ENCODE data around the gene FBLN1. TPM values are rescaled to one million over a fixed set of nuclear protein-coding genes. Genes with fewer than 3 reads are reported as not detected.
"Not testable (repeated sequence)": the region's sequence is repeated elsewhere in the genome, so short reads cannot be mapped to it uniquely, and the experiment has no call there.

The FBLN1 gene
- total RNA-seq, 1 donor from 2014 or later: 25.7 TPM

DNA sequence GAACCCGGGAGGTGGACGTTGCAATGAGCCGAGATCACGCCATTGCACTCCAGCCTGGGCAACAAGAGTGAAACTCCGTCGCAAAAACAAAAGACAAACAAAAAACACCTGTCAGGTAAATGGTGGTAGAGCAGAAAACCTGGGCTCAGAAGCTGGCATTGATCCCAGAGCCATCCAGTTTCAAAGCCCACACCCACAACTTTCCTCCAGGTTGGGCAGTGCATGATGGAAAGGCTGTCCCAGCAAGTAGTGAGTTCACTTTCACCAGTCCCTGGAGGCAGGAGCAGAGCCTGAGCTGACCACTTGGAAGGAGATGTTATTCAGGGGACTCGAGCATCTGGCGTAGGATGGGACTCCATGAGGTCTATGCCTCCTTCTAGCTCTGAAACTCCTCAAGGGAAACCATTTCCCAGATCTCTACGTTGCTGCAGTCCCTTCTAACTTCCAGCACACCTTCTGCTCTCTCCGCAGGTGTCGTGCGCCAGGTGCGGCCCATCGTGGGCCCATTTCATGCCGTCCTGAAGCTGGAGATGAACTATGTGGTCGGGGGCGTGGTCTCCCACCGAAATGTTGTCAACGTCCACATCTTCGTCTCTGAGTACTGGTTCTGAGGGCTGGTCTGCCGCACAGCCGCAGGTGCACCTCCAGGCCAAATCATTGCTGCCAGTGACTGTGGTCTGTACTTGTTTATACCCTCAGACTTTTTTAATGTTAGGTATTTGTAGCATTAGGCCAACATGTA is 97.3 kb downstream of the FBLN1 start:
- DNase-seq (ENCODE audit: low spot score in 2 of 2) (no peak), FAIRE-seq (no peak)

DNA sequence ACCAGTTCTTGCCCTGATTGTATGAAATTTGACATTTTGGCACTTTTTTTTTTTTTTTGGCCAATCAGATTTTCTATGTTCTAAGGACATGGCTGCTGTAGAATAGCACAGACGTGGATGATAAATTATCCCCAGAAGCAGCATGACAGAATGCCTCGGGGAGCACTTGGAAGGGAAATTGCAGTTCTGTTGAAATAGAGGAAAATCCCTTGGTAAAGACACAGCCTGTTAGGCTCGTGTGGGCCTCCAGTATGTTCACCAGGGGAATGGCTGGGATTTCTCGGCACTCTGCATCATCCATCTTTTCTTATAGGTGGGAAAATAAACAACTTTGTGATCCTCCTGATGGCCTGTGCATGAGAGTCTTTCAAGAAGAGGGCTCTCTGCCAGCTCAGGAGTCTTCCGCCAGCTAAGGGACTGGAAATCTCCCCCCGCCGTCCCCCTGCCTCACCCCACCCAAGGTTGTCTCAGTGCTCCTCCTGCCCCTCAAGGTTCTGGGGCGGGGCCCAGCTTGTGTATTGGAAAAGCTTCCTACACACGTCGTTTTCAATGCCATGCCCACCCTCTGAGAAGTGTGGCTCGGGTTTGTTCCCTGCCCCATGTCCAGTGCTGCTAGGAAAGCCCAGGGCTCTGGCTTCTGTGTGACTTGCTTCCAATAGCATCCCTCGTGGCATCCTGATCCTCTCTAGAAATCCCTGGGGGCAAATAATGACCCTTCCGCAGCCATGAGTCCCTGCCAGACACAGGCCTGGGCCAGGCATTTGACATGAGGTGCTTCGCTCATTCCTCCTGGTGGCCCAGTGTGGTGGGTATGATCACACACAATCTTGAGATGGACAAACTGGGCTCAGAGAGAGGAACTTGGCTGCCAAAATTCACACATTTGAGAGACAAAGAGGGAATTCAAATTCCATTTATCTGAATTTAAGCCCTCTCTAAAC is 98.4 kb downstream of the FBLN1 start:
- DNase-seq (ENCODE audit: low spot score in 2 of 2): no peak

GRCh38 chr22:45602004-45602733 is 99.5 kb downstream of the FBLN1 start:
- DNase-seq (ENCODE audit: low spot score in 2 of 2) (no peak), FAIRE-seq (no peak)

More for the DNA sequence above, 98.4 kb downstream of the FBLN1 start:
- FAIRE-seq: no peak

GRCh38 chr22:45602824-45603595 is 100.3 kb downstream of the FBLN1 start:
- DNase-seq (ENCODE audit: low spot score in 2 of 2) (no peak), FAIRE-seq (no peak)

GRCh38 chr22:45603619-45604018 is 100.9 kb downstream of the FBLN1 start:
- FAIRE-seq (no peak), DNase-seq (ENCODE audit: low spot score in 2 of 2) (no peak)

- not testable (repeated sequence) for DNase-seq (ENCODE audit: low spot score in 2 of 2); FAIRE-seq
Measured at GRCh38 chr22:45608045-45608444, 105.4 kb downstream of the FBLN1 start.

DNA sequence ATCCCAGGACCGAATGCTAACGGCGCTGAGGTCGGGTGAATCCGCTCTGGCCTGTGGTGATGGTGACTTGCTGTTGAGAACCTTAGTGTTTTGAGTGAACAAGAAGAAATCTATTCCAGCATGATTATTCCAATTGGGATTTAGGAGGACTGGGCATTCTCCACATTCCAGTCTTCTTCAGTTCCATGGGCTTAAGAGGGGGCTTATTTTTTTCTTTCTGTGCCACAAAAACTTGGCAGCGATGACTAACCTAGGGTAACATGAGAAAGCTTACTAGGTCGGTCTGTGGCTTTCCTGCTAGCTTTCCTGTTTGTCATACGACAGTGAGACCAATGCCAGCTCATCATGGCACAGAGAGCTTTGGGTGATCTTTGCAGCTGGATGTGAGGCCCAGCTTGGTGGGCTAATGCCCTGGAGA is 106.1 kb downstream of the FBLN1 start:
- FAIRE-seq: no peak
- DNase-seq (ENCODE audit: low spot score in 2 of 2): no peak

DNA sequence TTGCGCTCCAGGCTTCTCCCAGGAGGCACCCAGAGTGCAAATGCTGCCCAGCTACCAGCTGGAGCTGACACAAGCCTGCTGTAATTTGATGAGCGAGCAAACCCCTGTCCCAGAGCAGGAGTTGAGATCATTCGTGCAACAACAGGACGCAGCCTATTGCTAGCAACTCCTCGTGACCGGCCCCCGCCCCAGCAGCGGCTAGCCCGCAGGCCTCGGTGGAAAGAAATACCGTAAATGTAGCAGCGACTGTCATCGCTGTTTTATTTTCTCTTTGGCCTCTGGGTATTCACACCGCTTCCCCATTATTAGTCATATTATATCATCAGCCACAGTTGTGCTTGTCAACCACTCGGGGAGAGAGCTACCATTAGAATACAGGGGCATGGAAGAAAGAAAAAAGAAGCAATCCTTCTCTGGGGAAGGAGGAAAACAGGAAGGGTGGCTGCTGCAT is 109.8 kb downstream of the FBLN1 start:
- DNase-seq (ENCODE audit: low spot score in 2 of 2): no peak
- no peak for FAIRE-seq

DNA sequence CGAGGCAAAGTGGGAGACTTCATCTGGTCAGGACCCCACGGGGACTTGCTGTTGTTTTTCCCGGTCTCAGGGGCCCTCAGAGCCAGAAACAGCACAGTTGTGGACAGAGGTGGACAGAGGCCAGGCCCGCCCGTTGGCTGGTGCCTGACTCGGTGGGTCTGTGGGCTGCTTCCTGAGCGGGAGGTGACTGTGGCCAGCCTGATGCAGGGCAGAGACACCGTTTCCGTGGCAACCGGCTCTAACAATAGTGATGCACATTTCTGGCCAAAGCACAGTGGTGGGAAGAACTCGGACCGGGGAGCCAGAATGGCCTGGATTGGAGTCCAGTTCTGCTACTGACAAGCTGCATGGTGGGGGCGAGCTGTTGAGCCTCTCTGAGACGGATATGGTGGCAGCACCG is 110.3 kb downstream of the FBLN1 start:
- FAIRE-seq (no peak), DNase-seq (ENCODE audit: low spot score in 2 of 2) (no peak)

DNA sequence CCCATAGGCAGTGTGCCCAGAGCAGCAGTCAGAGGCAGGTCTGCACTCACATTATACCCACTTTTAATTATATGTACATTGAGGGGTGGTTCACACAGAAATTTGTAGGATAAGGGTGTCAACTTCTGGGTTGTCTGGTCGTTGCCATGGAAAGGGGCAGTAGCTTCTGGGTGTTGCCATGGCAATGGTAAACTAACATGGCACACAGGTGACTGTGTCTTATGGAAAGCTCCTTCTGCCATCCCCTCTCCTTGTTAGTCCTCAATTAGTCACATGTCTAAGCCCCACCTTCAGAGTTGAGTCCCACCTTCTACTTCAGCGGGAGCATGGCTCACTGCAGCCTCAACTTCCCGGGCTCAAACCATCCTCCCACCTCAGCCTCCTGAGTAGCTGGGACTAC is 112.7 kb downstream of the FBLN1 start:
- DNase-seq (ENCODE audit: low spot score in 2 of 2): no peak
- no peak for FAIRE-seq

DNA sequence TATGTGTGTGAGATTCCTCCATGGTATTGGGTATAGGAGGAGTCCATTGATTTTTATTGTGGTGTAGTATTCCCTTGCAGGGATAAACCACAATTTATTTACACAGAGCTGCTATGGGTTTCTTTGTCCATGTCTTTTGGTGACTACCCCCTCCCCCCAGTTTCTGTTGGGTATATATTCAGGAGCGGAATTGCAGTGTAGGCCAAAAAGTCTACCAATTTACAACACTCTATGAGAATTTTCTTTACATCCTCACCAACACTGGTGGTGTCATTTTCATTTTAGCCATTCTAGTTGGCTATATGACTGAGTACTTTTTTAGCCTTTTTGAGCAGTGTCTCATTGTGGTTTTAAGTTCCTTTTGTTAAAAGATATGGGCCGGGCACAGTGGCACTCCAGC is 113.7 kb downstream of the FBLN1 start:
- no peak for FAIRE-seq
- no peak for DNase-seq (ENCODE audit: low spot score in 2 of 2)

DNA sequence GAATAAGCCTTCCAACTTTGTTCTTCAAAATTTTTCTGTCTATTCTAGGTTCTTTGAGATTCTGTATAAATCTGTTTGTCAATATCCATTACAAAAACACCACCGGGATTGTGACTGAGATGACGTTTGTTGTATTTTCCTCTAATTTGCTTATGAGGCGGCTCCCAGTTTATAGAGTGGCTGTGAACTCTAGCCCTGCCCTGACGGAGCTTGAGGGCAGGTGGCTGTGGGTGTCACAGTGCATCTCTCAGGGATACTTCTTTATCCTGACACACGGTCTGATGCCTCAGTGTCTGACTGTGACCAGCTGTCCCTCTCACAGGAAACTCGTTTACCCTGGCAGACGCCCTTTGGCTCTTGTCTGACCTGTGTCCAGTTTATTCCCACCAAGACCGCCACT is 115.3 kb downstream of the FBLN1 start:
- DNase-seq (ENCODE audit: low spot score in 2 of 2) (no peak), FAIRE-seq (no peak)

DNA sequence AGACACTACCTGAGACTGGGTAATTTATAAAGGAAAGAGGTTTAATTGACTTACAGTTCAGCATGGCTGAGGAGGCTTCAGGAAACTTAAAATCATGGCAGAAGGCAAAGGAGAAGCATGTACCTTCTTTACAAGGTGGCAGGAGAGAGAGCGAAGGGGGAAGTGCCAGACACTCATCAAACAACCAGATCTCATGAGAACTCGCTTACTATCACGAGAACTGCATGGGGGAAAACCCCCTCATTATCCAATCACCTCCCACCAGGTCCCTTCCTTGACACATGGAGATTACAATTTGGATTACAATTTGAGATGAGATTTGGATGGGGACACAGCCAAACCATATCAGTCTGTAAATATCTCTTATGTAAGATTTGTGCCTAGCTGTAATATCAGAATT is 118.0 kb downstream of the FBLN1 start:
- DNase-seq (ENCODE audit: low spot score in 2 of 2) (no peak), FAIRE-seq (no peak)

- DNase-seq (ENCODE audit: low spot score in 2 of 2) (no peak), FAIRE-seq (no peak)
Measured at GRCh38 chr22:45621836-45622600, 119.3 kb downstream of the FBLN1 start.

GRCh38 chr22:45623464-45624145 is 120.9 kb downstream of the FBLN1 start:
- not testable (repeated sequence) for DNase-seq (ENCODE audit: low spot score in 2 of 2); FAIRE-seq

DNA sequence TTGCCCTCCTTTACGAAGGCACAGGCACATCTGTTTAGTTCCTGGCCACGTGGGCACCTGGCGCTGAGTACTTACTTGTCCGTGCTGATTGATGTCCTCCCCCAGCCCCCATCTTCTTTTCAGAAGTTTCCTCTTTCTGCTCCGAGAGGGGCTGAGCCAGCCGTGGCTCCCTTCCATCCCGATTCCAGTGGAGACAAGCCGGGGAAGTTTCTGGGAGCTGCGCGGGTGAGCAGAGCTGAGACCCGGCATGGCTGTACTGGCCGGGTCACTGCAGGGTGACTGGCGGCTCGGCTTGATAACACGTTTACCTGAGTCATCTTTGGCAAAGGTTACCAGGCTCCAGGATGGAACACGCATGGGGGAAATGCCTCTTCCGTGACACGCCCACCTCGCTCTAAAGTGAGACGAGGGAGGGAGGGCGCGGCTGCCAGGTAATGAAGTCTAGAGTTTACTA is 123.5 kb downstream of the FBLN1 start:
- no peak for FAIRE-seq
- no peak for DNase-seq (ENCODE audit: low spot score in 2 of 2)

- FAIRE-seq (no peak), DNase-seq (ENCODE audit: low spot score in 2 of 2) (no peak)
Measured at GRCh38 chr22:45627489-45628233, 125.0 kb downstream of the FBLN1 start.

- FAIRE-seq (no peak), DNase-seq (ENCODE audit: low spot score in 2 of 2) (no peak)
Measured at GRCh38 chr22:45628515-45628914, 125.8 kb downstream of the FBLN1 start.
